H1 (cell line): ENCODE results near the gene DCAF8. TPM values are rescaled to one million over a fixed set of nuclear protein-coding genes. Genes with fewer than 3 reads are reported as not detected.

Experiments used
- CTCF ChIA-PET: fragments of 300-600 bp; sonication (Branson Sonifier 250); formaldehyde crosslinking; loops from one replicate; lab custom pipeline; 2021; ENCODE audit not compliant: partially characterized antibody; lab: Charles Lee
- POLR2A ChIA-PET: fragments of 300-600 bp; sonication (Branson Sonifier 250); formaldehyde crosslinking; loops from one replicate; lab custom pipeline; 2021; ENCODE audit warnings: inconsistent platforms; ENCODE audit not compliant: partially characterized antibody; lab: Charles Lee
- DNase-seq, 2 experiments: peaks; one replicate each; pipeline versions ENCODE4 v3.0.0 to v3.0.0-alpha.2; 2010 to 2022; ENCODE audit warnings: low spot score in 2 of 2, low read depth in 1 of 2, mixed read lengths in 1 of 2
- FAIRE-seq: peaks from 2 replicates; lab custom pipeline; 2011; peaks lifted over from hg19 to GRCh38; lab: Jason Lieb, UNC
- H2AFZ ChIP-seq: 2 replicates; pipeline ENCODE4 v1.8.1; 2012; ENCODE audit warnings: low read length, inconsistent platforms
- H2AK5ac ChIP-seq: 2 replicates; pipeline ENCODE4 v1.6.1; 2013; ENCODE audit warnings: low read depth, low read length
- H2BK120ac ChIP-seq: replicated peaks from 2 replicates; pipeline ENCODE3; 2013; ENCODE audit warnings: low read depth, low read length, inconsistent platforms
- H2BK12ac ChIP-seq: 2 replicates; pipeline ENCODE4 v1.6.1; 2013; ENCODE audit warnings: low read depth, low read length
- H2BK15ac ChIP-seq: 2 replicates; pipeline ENCODE4 v1.6.1; 2013; ENCODE audit warnings: low read length
- H2BK20ac ChIP-seq: 2 replicates; pipeline ENCODE4 v1.6.1; 2013; ENCODE audit warnings: low read length
- H2BK5ac ChIP-seq: 2 replicates; pipeline ENCODE4 v1.6.1; 2013; ENCODE audit warnings: low read depth, low read length
- H3K14ac ChIP-seq: 2 replicates; pipeline ENCODE4 v1.6.1; 2013; ENCODE audit warnings: inconsistent platforms; ENCODE audit not compliant: insufficient read length
- H3K18ac ChIP-seq: 2 replicates; pipeline ENCODE4 v1.6.1; 2013; ENCODE audit warnings: low read length; ENCODE audit errors: extremely low read depth
- H3K23ac ChIP-seq: 2 replicates; pipeline ENCODE4 v1.6.1; 2013; ENCODE audit warnings: inconsistent platforms; ENCODE audit not compliant: insufficient read length
- H3K23me2 ChIP-seq: 2 replicates; pipeline ENCODE4 v1.6.1; 2013; ENCODE audit warnings: low read depth, low read length
- H3K27ac ChIP-seq: 2 replicates; pipeline ENCODE4 v1.6.1; 2011; ENCODE audit warnings: low read depth, low read length, inconsistent platforms
- H3K27me3 ChIP-seq, 4 experiments: replicated peaks in 1 of 4; 1 replicate in 1 of 4; 2 replicates in 3 of 4; pipeline versions ENCODE4 v1.6.1 to v1.8.1; 2011 to 2013; ENCODE audit warnings: low read length in 3 of 4, mild to moderate bottlenecking in 3 of 4, inconsistent platforms in 2 of 4, mixed read lengths in 2 of 4, moderate library complexity in 1 of 4; ENCODE audit not compliant: control insufficient read depth in 3 of 4, insufficient read depth in 3 of 4; ENCODE audit errors: extremely low read depth in 1 of 4
- H3K36me3 ChIP-seq, 4 experiments: 2 replicates each; pipeline versions ENCODE4 v1.6.1 to v1.8.1; 2011 to 2013; ENCODE audit warnings: mild to moderate bottlenecking in 4 of 4, low read length in 3 of 4, moderate library complexity in 2 of 4, control low read depth in 1 of 4, inconsistent platforms in 1 of 4; ENCODE audit not compliant: insufficient read depth in 4 of 4, control insufficient read depth in 2 of 4
- H3K4ac ChIP-seq: replicated peaks from 2 replicates; pipeline ENCODE3; 2013; ENCODE audit warnings: low read length, low read depth, mixed read lengths, inconsistent platforms; ENCODE audit not compliant: insufficient read length
- H3K4me1 ChIP-seq, 4 experiments: replicated peaks in 1 of 4; 1 replicate in 1 of 4; 2 replicates in 3 of 4; pipeline versions ENCODE4 v1.6.1 to v1.8.1; 2011 to 2013; ENCODE audit warnings: low read length in 3 of 4, inconsistent platforms in 2 of 4, mixed read lengths in 1 of 4; ENCODE audit not compliant: insufficient read depth in 4 of 4, control insufficient read depth in 3 of 4
- H3K4me2 ChIP-seq, 2 experiments: 2 replicates each; pipeline versions ENCODE4 v1.6.1 to v1.8.1; 2011 to 2013; ENCODE audit warnings: low read depth in 2 of 2, low read length in 2 of 2, control low read depth in 1 of 2, inconsistent platforms in 1 of 2, mild to moderate bottlenecking in 1 of 2; ENCODE audit not compliant: insufficient read depth in 1 of 2
- H3K4me3 ChIP-seq, 4 experiments: fragments of 200-600, 300-600 bp in 1 of 4; sonication (generic), shearing (Covaris generic), sonication (Bioruptor Twin) in 1 of 4; 2 replicates each; pipeline versions ENCODE4 v1.5.1 to v1.8.1; 2011 to 2016; ENCODE audit warnings: low read length in 4 of 4, low read depth in 3 of 4, control low read depth in 2 of 4, inconsistent platforms in 2 of 4, mild to moderate bottlenecking in 2 of 4, mixed read lengths in 1 of 4, moderate library complexity in 1 of 4; ENCODE audit not compliant: insufficient read depth in 2 of 4; ENCODE audit errors: extremely low read depth in 1 of 4
- H3K56ac ChIP-seq: replicated peaks from 2 replicates; pipeline ENCODE3; 2013; ENCODE audit warnings: low read depth, mild to moderate bottlenecking, mixed read lengths, low read length, inconsistent platforms; ENCODE audit not compliant: insufficient read length
- H3K79me1 ChIP-seq: 2 replicates; pipeline ENCODE4 v1.6.1; 2013; ENCODE audit warnings: low read depth, low read length, control low read depth
- H3K79me2 ChIP-seq, 2 experiments: 2 replicates each; pipeline versions ENCODE4 v1.6.1 to v1.8.1; 2012 to 2013; ENCODE audit warnings: low read length in 2 of 2, mild to moderate bottlenecking in 2 of 2, inconsistent platforms in 1 of 2; ENCODE audit not compliant: insufficient read depth in 2 of 2, control insufficient read depth in 1 of 2
- H3K9ac ChIP-seq, 4 experiments: replicated peaks in 1 of 4; 1 replicate in 1 of 4; 2 replicates in 3 of 4; pipeline versions ENCODE4 v1.6.1 to v1.8.1; 2011 to 2013; ENCODE audit warnings: low read depth in 3 of 4, low read length in 3 of 4, control low read depth in 2 of 4, mild to moderate bottlenecking in 2 of 4, moderate library complexity in 2 of 4, inconsistent platforms in 1 of 4; ENCODE audit errors: extremely low read depth in 1 of 4
- H3K9me3 ChIP-seq, 2 experiments: 2 replicates each; pipeline versions ENCODE4 v1.6.1 to v1.8.1; 2012 to 2013; ENCODE audit warnings: mild to moderate bottlenecking in 2 of 2, moderate library complexity in 2 of 2, control low read depth in 1 of 2, inconsistent platforms in 1 of 2, low read depth in 1 of 2, low read length in 1 of 2, mixed read lengths in 1 of 2; ENCODE audit not compliant: insufficient read depth in 2 of 2
- H4K20me1 ChIP-seq, 2 experiments: replicated peaks in 1 of 2; 2 replicates each; pipeline versions ENCODE3 to v1.8.1; 2011 to 2013; ENCODE audit warnings: inconsistent platforms in 2 of 2, low read length in 2 of 2, mild to moderate bottlenecking in 1 of 2; ENCODE audit not compliant: insufficient read depth in 2 of 2, control insufficient read depth in 1 of 2
- H4K5ac ChIP-seq: 2 replicates; pipeline ENCODE4 v1.6.1; 2013; ENCODE audit warnings: low read length, low read depth, mixed read lengths, inconsistent platforms; ENCODE audit not compliant: insufficient read length
- H4K8ac ChIP-seq: 2 replicates; pipeline ENCODE4 v1.8.0; 2013; ENCODE audit warnings: mild to moderate bottlenecking, moderate library complexity, low read length, inconsistent platforms; ENCODE audit not compliant: insufficient read depth; ENCODE audit errors: extremely low read depth
- H4K91ac ChIP-seq: replicated peaks from 2 replicates; pipeline ENCODE3; 2013; ENCODE audit warnings: low read length, mixed read lengths, inconsistent platforms; ENCODE audit not compliant: insufficient read length
- ASH2L ChIP-seq: fragments of 200-600, 300-600 bp; sonication (generic); IDR thresholded peaks from one replicate; pipeline ENCODE4 v1.7.1; 2017; ENCODE audit warnings: low read length
- BACH1 ChIP-seq: IDR thresholded peaks from 2 replicates; pipeline ENCODE4 v1.6.1; 2012; ENCODE audit warnings: low read length, improper control_type of control experiment
- GABPA ChIP-seq: IDR thresholded peaks from 2 replicates; pipeline ENCODE4 v1.6.1; 2011; ENCODE audit warnings: mild to moderate bottlenecking, low read length, moderate library complexity, borderline replicate concordance; ENCODE audit not compliant: insufficient read depth
- HDAC2 ChIP-seq, 2 experiments: fragments of 300-600 bp in 1 of 2; sonication (generic) in 1 of 2; IDR thresholded peaks; 2 replicates each; pipeline ENCODE4 v1.6.1; 2011 to 2012; ENCODE audit warnings: low read depth in 2 of 2, low read length in 2 of 2, mild to moderate bottlenecking in 2 of 2, moderate library complexity in 2 of 2, borderline replicate concordance in 1 of 2, inconsistent platforms in 1 of 2
- JUN ChIP-seq: IDR thresholded peaks from 2 replicates; pipeline ENCODE4 v1.6.1; 2011; ENCODE audit warnings: low read depth, mild to moderate bottlenecking, improper control_type of control experiment, low read length
- JUND ChIP-seq: IDR thresholded peaks from 2 replicates; pipeline ENCODE4 v1.6.1; 2011; ENCODE audit warnings: mild to moderate bottlenecking, improper control_type of control experiment, low read length
- MAFK ChIP-seq: IDR thresholded peaks from 2 replicates; pipeline ENCODE4 v1.6.1; 2012; ENCODE audit warnings: low read depth, mild to moderate bottlenecking, improper control_type of control experiment, low read length
- NRF1 ChIP-seq: IDR thresholded peaks from 2 replicates; pipeline ENCODE4 v1.6.1; 2011; ENCODE audit warnings: mild to moderate bottlenecking, low read depth, low read length, improper control_type of control experiment
- RFX5 ChIP-seq: IDR thresholded peaks from 2 replicates; pipeline ENCODE4 v1.6.1; 2011; ENCODE audit warnings: low read depth, low read length, improper control_type of control experiment, borderline replicate concordance
- RNF2 ChIP-seq: fragments of 200-900, 300-1000 bp; sonication (generic); IDR thresholded peaks from 2 replicates; pipeline ENCODE4 v1.7.1; 2016; ENCODE audit warnings: borderline replicate concordance, low read depth, mild to moderate bottlenecking, antibody characterized with exemption, low read length; ENCODE audit not compliant: poor library complexity, severe bottlenecking; ENCODE audit errors: missing control alignments
- SIX5 ChIP-seq: IDR thresholded peaks from 2 replicates; pipeline ENCODE4 v1.6.1; 2011; ENCODE audit warnings: mild to moderate bottlenecking, low read depth, low read length
- SP1 ChIP-seq: IDR thresholded peaks from 2 replicates; pipeline ENCODE4 v1.6.1; 2011; ENCODE audit warnings: low read depth, low read length
- SP2 ChIP-seq: IDR thresholded peaks from 2 replicates; pipeline ENCODE4 v1.6.1; 2012; ENCODE audit warnings: mild to moderate bottlenecking, low read length, inconsistent platforms
- TAF1 ChIP-seq: IDR thresholded peaks from 2 replicates; pipeline ENCODE4 v1.6.1; 2011; ENCODE audit warnings: mild to moderate bottlenecking, low read depth, low read length
- ZNF274 ChIP-seq: IDR thresholded peaks from 2 replicates; pipeline ENCODE4 v1.7.0; 2012; ENCODE audit warnings: low read length, borderline replicate concordance; ENCODE audit errors: extremely low read depth
- WGBS, 2 experiments: shearing (Covaris generic) in 1 of 2; methylation state at CpG; one replicate each; pipeline versions ENCODE4 v1.1.6 to v1.1.7; 2013 to 2015; ENCODE audit warnings: low lambda C conversion rate in 2 of 2, mixed read lengths in 2 of 2, inconsistent platforms in 1 of 2, low coverage in 1 of 2, missing lambda C conversion rate in 1 of 2; ENCODE audit not compliant: insufficient replicate concordance in 2 of 2, insufficient coverage in 1 of 2, insufficient read length in 1 of 2; ENCODE audit errors: extremely low coverage in 1 of 2, missing lambda C conversion rate in 1 of 2; 5-methylcytosine and 5-hydroxymethylcytosine counted together
- polyA plus RNA-seq, 7 experiments: library from polyadenylated mRNA; depleted of rRNA in 3 of 7; stranded (reverse) in 5 of 7; unstranded in 2 of 7; fragments of >200 nt in 5 of 7; fragments of 200-250 nt in 2 of 7; gene quantifications; 1 replicate in 5 of 7; 2 replicates in 1 of 7; 4 replicates in 1 of 7; pipeline versions ENCODE4 v1.2.1 to v1.2.3, GENCODE V29; 2011 to 2013; ENCODE audit warnings: missing spikeins in 2 of 7, mixed read lengths in 2 of 7
- total RNA-seq: library from RNA; stranded (reverse); fragmentation: NEBNext Ultra II Directional; extraction: Animal tissue kit (Norgen Biotek cat#: 25700); gene quantifications from 2 replicates; pipeline ENCODE4 v1.2.1, GENCODE V29; 2021

The DCAF8 gene
- total and polyA plus RNA-seq, 2 of the 8 experiments (the other 6 are each of a cell fraction or from before 2014, with no cell fraction given) = 68.2 to 110 TPM

- H3K4me3 ChIP-seq = no peak overlapping the region
- no peak overlapping the region for H2AK5ac ChIP-seq
- H3K79me1 ChIP-seq = no peaks in the 10 kb centered on the region
- no peak overlapping the region for H3K18ac ChIP-seq
- H3K79me2 ChIP-seq = no peaks in the 10 kb centered on the region
- no peak overlapping the region for H3K4ac ChIP-seq
- H2BK12ac ChIP-seq = no peak overlapping the region
- FAIRE-seq (no peak), DNase-seq (no peak)
- H3K4me1 ChIP-seq = no peaks in the 10 kb centered on the region
- no peak overlapping the region for H3K56ac ChIP-seq
- H4K91ac ChIP-seq = no peak overlapping the region
- no peak overlapping the region for H2BK120ac ChIP-seq
- H3K4me2 ChIP-seq = no peak overlapping the region
- POLR2A ChIA-PET = interaction anchor here (2.4 kb wide), 1 partner anchor 58 kb away, joined by 7 read pairs; no protein-coding TSS in a partner anchor
- H3K36me3 ChIP-seq = peaks cover 27 to 92% (median 65%) of the 10 kb centered on the region in 4 experiments
- no peak overlapping the region for H2BK5ac ChIP-seq
- no peaks in the 10 kb centered on the region for H3K9me3 ChIP-seq
- H3K27ac ChIP-seq = no peak overlapping the region
- no peak overlapping the region for H3K14ac ChIP-seq
- H2BK20ac ChIP-seq = no peak overlapping the region
- no peaks in the 10 kb centered on the region for H3K23me2 ChIP-seq
- H2BK15ac ChIP-seq = no peak overlapping the region
- CTCF ChIA-PET = interaction anchor here (0.6 to 3.4 kb wide), 12 partner anchors 8 to 151 kb away, joined by 3 to 28 read pairs (median 5); no protein-coding TSS in a partner anchor
- 99% methylated on average over 4 of the region's 4 CpGs; no CpG with 5 or more reads in 1 of the 2 experiments for WGBS, 2 experiments
- peaks cover 0 to 2% of the 10 kb centered on the region in 2 experiments for H4K20me1 ChIP-seq
- no peak overlapping the region for H4K5ac ChIP-seq
- no peak overlapping the region for H4K8ac ChIP-seq
- H2AFZ ChIP-seq = no peak overlapping the region
- no peak overlapping the region for H3K9ac ChIP-seq
- no peak overlapping the region for H3K23ac ChIP-seq
- no peaks in the 10 kb centered on the region for H3K27me3 ChIP-seq
- TF ChIP-seq SIX5 = no peak
- TF ChIP-seq SP1 = no peak
- TF ChIP-seq ASH2L = no peak
- no peak for TF ChIP-seq BACH1
- no peak for TF ChIP-seq NRF1
- no peak for TF ChIP-seq JUN
- no peak for TF ChIP-seq TAF1
- TF ChIP-seq GABPA = no peak
- TF ChIP-seq HDAC2 (IDR thresholded peaks at IDR 0.05; ENCODE audit: borderline replicate concordance in 1 of 2, low read depth in 2 of 2, low read length in 2 of 2) = no peak
- TF ChIP-seq MAFK = no peak
- no peak for TF ChIP-seq SP2
- TF ChIP-seq JUND = no peak
- TF ChIP-seq RFX5 = no peak
- TF ChIP-seq RNF2 = no peak
- no peak for TF ChIP-seq ZNF274
These were observed 35.3 kb downstream of the DCAF8 start for GRCh38 chr1:160227034-160227433.
